SH-SY5Y (cell line): ENCODE measurements around the gene AUP1.

Source experiments
- GATA2 ChIP-seq: IDR thresholded peaks from 2 replicates; pipeline ENCODE4 v1.6.1; 2011; ENCODE audit warnings: mild to moderate bottlenecking, low read depth, low read length
- GATA3 ChIP-seq: IDR thresholded peaks from 2 replicates; pipeline ENCODE4 v1.6.1; 2011; ENCODE audit warnings: low read depth, mild to moderate bottlenecking, low read length, moderate library complexity

GRCh38 chr2:74556159-74556558 lies 26.7 kb upstream of the AUP1 start:
- TF ChIP-seq GATA2 (no peak), GATA3 (no peak)
